ENCODE results near the gene FBXO48.
A peak's percentile ranks its signal among the peaks of the same experiment; 100 is the strongest.

FBXO48 gene

DNA sequence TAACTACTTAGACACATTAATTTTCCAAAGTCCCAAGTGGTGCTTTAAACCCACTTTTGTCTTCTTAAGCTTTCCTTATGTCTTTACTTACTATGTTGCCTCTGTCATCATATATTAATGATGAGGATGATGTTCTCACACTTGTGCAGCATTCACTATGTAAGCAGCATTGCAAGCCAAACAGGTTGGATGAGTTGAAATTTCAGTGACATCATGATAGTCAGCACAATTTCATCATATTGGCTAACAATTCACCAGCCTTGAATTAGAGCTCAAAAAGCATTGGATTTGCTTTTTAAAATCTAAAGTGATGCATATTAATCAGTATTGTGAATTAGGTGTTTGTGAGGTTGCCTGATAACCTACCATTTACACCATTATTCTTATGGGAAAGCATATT, 8.0 kb upstream of the FBXO48 start:
- DNase-seq (ENCODE audit: low read depth) = no peak
- TF ChIP-seq, protein P1, sequence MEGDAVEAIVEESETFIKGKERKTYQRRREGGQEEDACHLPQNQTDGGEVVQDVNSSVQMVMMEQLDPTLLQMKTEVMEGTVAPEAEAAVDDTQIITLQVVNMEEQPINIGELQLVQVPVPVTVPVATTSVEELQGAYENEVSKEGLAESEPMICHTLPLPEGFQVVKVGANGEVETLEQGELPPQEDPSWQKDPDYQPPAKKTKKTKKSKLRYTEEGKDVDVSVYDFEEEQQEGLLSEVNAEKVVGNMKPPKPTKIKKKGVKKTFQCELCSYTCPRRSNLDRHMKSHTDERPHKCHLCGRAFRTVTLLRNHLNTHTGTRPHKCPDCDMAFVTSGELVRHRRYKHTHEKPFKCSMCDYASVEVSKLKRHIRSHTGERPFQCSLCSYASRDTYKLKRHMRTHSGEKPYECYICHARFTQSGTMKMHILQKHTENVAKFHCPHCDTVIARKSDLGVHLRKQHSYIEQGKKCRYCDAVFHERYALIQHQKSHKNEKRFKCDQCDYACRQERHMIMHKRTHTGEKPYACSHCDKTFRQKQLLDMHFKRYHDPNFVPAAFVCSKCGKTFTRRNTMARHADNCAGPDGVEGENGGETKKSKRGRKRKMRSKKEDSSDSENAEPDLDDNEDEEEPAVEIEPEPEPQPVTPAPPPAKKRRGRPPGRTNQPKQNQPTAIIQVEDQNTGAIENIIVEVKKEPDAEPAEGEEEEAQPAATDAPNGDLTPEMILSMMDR (IDR thresholded peaks at IDR 0.05; ENCODE audit: control insufficient read depth, insufficient read depth, low read depth, low read length, missing control alignments) = no peak
- no peak overlapping the region for H3K4me3 ChIP-seq (ENCODE audit: control insufficient read depth, low read depth, low read length)

GRCh38 chr2:68472796-68473414, 5.8 kb upstream of the FBXO48 start:
- H3K4me3 ChIP-seq (ENCODE audit: control insufficient read depth, low read depth, low read length) = no peak overlapping the region
- DNase-seq (ENCODE audit: low read depth) = no peak
- TF ChIP-seq, protein P1 (IDR thresholded peaks at IDR 0.05; ENCODE audit: control insufficient read depth, insufficient read depth, low read depth, low read length, missing control alignments) = no peak

DNA sequence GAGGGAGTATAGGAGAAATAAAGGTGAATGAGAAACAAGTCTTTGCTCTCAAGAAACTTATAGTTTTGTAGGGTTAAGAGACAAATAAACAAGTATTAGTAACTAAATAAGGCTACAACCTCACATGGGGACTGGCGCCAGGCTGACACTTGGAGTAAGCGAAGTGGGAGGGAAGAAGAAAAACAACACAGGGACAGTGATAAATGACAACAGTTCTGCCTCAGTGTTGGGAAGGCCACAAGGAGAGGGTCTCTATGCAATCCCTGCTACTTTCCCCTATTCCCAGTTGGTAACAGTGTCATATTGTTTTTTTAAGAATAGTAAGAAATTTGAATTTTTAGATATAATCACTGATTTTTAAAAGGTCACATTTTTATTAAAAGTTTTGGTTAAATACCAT, 4.3 kb upstream of the FBXO48 start:
- no peak overlapping the region for H3K4me3 ChIP-seq (ENCODE audit: control insufficient read depth, low read depth, low read length)
- no peak for DNase-seq (ENCODE audit: low read depth)
- TF ChIP-seq, protein P1 (IDR thresholded peaks at IDR 0.05; ENCODE audit: control insufficient read depth, insufficient read depth, low read depth, low read length, missing control alignments) = no peak

- no peak overlapping the region for H3K4me3 ChIP-seq (ENCODE audit: control insufficient read depth, low read depth, low read length)
- TF ChIP-seq, protein P1 (IDR thresholded peaks at IDR 0.05; ENCODE audit: control insufficient read depth, insufficient read depth, low read depth, low read length, missing control alignments) = no peak
- no peak for DNase-seq (ENCODE audit: low read depth)
Measured at GRCh38 chr2:68469935-68470334, 2.8 kb upstream of the FBXO48 start.

GRCh38 chr2:68468801-68469200, 1.7 kb upstream of the FBXO48 start:
- TF ChIP-seq, protein P1 (IDR thresholded peaks at IDR 0.05; ENCODE audit: control insufficient read depth, insufficient read depth, low read depth, low read length, missing control alignments) = no peak
- no peak overlapping the region for H3K4me3 ChIP-seq (ENCODE audit: control insufficient read depth, low read depth, low read length)
- DNase-seq (ENCODE audit: low read depth) = no peak

- TF ChIP-seq, protein P1 (IDR thresholded peaks at IDR 0.05; ENCODE audit: control insufficient read depth, insufficient read depth, low read depth, low read length, missing control alignments) = no peak
- DNase-seq (ENCODE audit: low read depth) = no peak
- peak overlapping the region; percentile 92 for H3K4me3 ChIP-seq (ENCODE audit: control insufficient read depth, low read depth, low read length)
Measured at GRCh38 chr2:68466778-68467076, 367 bp downstream of the FBXO48 start.

DNA sequence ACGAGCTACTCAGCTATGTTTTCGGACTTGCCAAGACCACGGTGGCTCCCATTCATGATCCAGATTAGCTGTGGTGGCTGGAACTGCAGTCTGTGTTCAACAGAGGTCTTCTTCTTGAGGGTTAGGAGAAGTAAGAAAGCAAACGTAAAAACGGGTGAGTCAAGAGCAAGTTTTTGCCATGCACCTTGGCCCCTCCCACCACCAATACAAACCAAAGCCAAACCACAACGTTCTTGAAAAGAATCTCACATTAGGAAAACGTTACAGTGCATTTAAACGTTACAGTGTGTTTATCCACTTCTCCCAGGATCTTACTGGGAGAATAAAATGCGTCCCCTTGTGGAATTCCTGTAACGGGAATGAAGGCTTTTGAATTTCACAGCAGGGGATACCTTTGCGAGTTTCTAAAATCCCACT, 725 bp downstream of the FBXO48 start:
- peak; percentile 34 for DNase-seq (ENCODE audit: low read depth)
- TF ChIP-seq, protein P1 (IDR thresholded peaks at IDR 0.05; ENCODE audit: control insufficient read depth, insufficient read depth, low read depth, low read length, missing control alignments) = peak; percentile 32
- H3K4me3 ChIP-seq (ENCODE audit: control insufficient read depth, low read depth, low read length) = peak overlapping the region; percentile 92
